Osteocyte (in vitro differentiated cells): Measurements from ENCODE around the gene RCOR1. TPM values are rescaled to one million over a fixed set of nuclear protein-coding genes. Genes with fewer than 3 reads are reported as not detected.
"Not testable (repeated sequence)": the region's sequence is repeated elsewhere in the genome, so short reads cannot be mapped to it uniquely, and the experiment has no call there.

Source experiments
- DNase-seq: peaks from one replicate; pipeline ENCODE4 v3.0.0; 2021; ENCODE audit warnings: mixed read lengths; ENCODE audit not compliant: unreplicated experiment; ENCODE audit errors: extremely low spot score
- H3K27ac Mint-ChIP-seq: one replicate; pipeline ENCODE4 v1.8.0; 2021; ENCODE audit warnings: mild to moderate bottlenecking, mixed read lengths; ENCODE audit not compliant: unreplicated experiment
- H3K27me3 Mint-ChIP-seq: one replicate; pipeline ENCODE4 v1.8.0; 2021; ENCODE audit warnings: mixed read lengths; ENCODE audit not compliant: unreplicated experiment
- H3K36me3 Mint-ChIP-seq: one replicate; pipeline ENCODE4 v1.8.0; 2021; ENCODE audit warnings: mixed read lengths; ENCODE audit not compliant: unreplicated experiment
- H3K4me1 Mint-ChIP-seq: one replicate; pipeline ENCODE4 v1.8.0; 2021; ENCODE audit warnings: mixed read lengths; ENCODE audit not compliant: unreplicated experiment
- H3K4me3 Mint-ChIP-seq: one replicate; pipeline ENCODE4 v1.8.0; 2021; ENCODE audit warnings: mild to moderate bottlenecking, moderate library complexity, mixed read lengths; ENCODE audit not compliant: unreplicated experiment
- H3K9me3 Mint-ChIP-seq: one replicate; pipeline ENCODE4 v1.8.0; 2021; ENCODE audit warnings: mixed read lengths; ENCODE audit not compliant: unreplicated experiment
- total RNA-seq: library from RNA; stranded (reverse); gene quantifications from 2 replicates; pipeline ENCODE4 v1.2.1, GENCODE V29; 2021
- TF ChIP-seq, protein P1 (sequence below): fragments of 200-600 bp; sonication (generic); IDR thresholded peaks from 2 replicates; pipeline ENCODE4 v1.5.0; 2021; ENCODE audit warnings: antibody characterized with exemption, mild to moderate bottlenecking, moderate library complexity

The RCOR1 gene
- total RNA-seq, 1 donor from 2014 or later: 23.6 TPM

DNA sequence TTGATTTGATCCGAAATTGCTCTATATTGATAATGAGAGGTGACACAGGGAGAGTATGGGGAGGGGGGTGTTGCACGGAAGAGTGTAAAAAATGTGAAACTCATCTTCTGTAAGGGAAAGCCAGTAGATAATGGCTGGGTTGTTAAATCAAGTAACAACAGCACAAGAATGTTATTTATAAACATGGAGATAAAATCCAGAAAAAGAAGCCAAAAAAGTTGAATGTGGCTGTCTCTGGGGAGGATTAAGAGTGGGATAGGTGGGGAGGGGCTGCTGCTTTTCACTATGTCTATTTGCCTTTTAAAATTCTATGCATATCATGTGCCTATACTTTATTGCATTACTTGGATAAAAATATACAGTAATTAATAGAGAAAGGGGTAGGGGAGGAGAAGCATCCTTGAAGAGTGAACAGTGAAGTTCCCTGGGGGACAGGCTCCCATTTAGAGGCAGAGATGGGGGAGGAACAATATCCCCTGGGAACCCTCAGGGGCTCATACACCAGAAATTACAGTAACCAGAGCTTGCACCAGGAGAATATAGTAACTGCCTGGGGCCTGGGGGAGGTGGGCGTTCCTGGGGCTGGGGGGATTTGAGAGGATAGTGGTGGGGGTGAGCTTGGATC, 43.7 kb upstream of the RCOR1 start:
- Mint-ChIP-seq H3K36me3 (no peaks in the 10 kb centered on the region), H3K4me3 (no peak overlapping the region), H3K27me3 (peaks cover 17% of the 10 kb centered on the region), H3K4me1 (peaks cover 16% of the 10 kb centered on the region), H3K27ac (no peak overlapping the region), H3K9me3 (peaks cover 5% of the 10 kb centered on the region)
- TF ChIP-seq, protein P1, sequence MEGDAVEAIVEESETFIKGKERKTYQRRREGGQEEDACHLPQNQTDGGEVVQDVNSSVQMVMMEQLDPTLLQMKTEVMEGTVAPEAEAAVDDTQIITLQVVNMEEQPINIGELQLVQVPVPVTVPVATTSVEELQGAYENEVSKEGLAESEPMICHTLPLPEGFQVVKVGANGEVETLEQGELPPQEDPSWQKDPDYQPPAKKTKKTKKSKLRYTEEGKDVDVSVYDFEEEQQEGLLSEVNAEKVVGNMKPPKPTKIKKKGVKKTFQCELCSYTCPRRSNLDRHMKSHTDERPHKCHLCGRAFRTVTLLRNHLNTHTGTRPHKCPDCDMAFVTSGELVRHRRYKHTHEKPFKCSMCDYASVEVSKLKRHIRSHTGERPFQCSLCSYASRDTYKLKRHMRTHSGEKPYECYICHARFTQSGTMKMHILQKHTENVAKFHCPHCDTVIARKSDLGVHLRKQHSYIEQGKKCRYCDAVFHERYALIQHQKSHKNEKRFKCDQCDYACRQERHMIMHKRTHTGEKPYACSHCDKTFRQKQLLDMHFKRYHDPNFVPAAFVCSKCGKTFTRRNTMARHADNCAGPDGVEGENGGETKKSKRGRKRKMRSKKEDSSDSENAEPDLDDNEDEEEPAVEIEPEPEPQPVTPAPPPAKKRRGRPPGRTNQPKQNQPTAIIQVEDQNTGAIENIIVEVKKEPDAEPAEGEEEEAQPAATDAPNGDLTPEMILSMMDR: no peak
- DNase-seq: no peak

DNA sequence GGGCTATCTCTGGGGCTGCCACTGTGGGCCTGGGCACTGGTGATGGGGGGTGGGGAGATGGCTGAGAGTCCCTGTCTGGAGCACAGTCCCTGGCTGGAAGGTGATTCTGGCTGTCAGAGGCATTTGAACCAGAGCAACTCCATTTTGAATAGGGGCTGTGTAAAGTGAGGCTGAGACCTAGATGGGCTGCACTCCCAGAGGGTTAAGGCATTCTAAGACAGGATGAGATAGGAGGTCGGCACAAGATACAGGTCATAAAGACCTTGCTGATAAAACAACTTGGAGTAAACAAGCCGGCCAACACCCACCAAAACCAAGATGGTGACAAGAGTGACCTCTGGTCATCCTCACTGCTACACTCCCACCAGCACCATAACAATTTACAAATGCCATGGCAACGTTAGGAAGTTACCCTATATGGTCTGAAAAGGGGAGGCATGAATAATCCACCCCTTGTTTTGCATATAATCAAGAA, 41.5 kb upstream of the RCOR1 start:
- H3K4me3 Mint-ChIP-seq, H3K4me1 Mint-ChIP-seq, H3K36me3 Mint-ChIP-seq, H3K27me3 Mint-ChIP-seq, DNase-seq, H3K27ac Mint-ChIP-seq, H3K9me3 Mint-ChIP-seq: not testable (repeated sequence)

DNA sequence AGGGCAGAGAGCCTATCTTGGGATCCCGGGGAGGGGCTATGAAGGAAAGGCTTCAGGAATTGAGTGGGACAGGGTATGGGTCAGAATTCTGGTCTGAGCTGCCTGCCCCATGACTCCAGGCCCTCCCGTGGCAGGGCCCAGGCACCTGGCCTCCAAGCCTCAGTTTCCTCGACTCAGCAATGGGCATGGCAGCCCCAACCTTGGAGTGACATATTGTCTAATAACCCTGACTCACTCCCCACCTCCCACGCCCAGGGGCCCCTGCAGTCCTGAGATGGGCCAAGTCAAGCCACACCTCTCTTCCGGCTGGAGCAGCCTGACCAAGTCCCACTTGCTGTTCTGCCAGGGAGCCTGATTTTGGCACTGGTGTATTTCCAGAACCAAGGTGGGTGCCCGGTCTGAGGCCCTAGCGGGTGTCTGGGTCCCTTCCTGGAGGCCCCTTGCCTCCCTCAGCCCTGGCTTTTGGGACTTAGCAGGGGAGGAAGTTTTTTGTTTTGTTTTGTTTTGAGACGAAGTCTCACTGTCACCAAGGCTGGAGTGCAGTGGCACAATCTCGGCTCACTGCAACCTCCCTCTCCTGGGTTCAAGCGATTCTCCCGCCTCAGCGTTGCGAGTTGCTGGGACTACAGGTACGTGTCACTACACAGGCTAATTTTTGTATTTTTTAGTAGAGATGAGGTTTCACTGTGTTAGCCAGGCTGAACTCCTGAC, 40.3 kb upstream of the RCOR1 start:
- H3K4me3 Mint-ChIP-seq: no peak overlapping the region
- H3K27me3 Mint-ChIP-seq: peaks cover 9% of the 10 kb centered on the region
- peaks cover 5% of the 10 kb centered on the region for H3K9me3 Mint-ChIP-seq
- TF ChIP-seq, protein P1: no peak
- no peaks in the 10 kb centered on the region for H3K36me3 Mint-ChIP-seq
- H3K27ac Mint-ChIP-seq: no peak overlapping the region
- DNase-seq: no peak
- peaks cover 2% of the 10 kb centered on the region for H3K4me1 Mint-ChIP-seq

DNA sequence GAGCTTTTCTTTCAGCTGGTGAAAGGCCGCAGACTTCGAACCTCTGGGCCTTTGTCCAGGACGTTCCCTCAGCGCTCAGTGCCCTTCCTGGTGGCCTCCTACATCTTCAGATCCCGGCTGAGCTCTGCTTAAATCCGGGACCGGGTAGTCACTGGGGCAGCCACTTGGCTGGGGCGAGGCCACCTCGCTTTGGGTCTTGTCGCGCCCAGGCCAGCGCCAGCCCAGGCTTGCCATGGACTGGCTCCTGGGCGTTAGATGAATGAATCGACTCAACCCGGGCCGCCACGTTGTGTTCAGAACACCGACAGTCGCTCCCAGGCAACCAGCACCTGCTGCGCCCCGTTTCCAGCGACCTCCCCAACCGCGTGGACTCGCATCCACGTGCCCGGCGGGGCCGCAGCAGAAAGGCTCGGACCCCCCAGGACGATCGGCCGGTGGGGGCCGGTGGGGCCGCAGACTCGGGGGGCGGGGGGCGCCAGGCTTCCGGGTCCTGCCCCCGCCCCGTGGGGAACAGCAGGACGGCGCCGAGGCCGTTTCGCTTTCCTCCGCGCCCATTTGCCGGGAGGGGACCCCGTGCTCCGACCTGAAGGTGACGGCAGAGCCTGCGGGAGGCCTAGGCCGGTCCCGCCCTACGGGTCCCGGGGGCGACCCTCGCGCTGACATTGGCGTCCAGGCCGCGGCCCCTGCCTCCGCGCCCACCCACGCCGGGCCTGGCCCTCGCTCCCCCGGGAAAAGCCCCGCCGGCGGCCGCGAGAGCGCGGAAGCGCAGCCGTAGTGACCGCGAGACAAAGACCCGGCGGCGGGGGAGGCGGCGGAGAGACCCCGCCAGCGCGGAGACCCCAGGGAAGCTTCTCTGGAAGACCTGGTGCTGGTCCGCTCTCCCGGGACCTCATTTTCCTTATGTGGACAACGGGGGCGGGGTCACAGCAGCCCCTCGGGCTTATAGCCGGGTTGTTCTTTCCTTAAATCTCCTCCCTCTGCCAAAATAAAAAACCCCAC, 37.3 kb upstream of the RCOR1 start:
- H3K4me1 Mint-ChIP-seq: peaks cover 2% of the 10 kb centered on the region
- peaks cover 2% of the 10 kb centered on the region for H3K27me3 Mint-ChIP-seq
- no peaks in the 10 kb centered on the region for H3K36me3 Mint-ChIP-seq
- TF ChIP-seq, protein P1: no peak
- H3K9me3 Mint-ChIP-seq: no peaks in the 10 kb centered on the region
- DNase-seq: no peak
- H3K4me3 Mint-ChIP-seq: peak overlapping the region; percentile 66
- peak overlapping the region; percentile 10 for H3K27ac Mint-ChIP-seq

DNA sequence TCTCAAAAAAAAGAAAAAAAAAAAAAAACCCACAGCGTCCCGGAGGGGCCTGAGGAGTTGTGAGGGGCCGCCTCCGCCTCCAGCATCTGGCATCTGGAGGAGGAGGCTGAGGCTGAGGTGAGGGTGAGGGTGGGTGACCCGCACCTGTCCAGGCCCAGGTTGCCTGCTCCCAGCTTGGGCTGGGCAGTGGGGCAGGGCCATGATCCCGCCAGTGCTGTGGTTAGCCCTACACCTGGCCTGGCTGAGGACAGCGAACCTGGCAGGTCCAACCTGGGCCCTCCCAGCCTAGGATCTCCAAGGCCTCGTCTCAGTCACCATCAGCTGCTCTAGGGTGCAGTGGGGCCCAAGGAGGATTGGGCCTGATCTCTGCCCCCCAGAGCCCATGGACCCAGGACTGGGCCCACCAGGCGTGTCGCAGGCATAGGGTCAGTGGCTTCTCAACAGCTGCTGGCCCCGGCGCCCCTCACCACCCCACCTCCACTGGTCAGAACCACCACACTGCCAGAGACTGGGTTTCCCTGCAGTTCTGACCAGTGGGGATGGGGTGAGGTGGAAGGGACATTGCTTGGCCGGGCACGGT, 36.3 kb upstream of the RCOR1 start:
- TF ChIP-seq, protein P1: no peak
- H3K4me3 Mint-ChIP-seq: no peak overlapping the region

More for the DNA sequence above, 36.3 kb upstream of the RCOR1 start:
- no peak for DNase-seq
- Mint-ChIP-seq H3K36me3 (no peaks in the 10 kb centered on the region), H3K4me1 (peaks cover 2% of the 10 kb centered on the region), H3K9me3 (no peaks in the 10 kb centered on the region), H3K27ac (no peak overlapping the region), H3K27me3 (no peaks in the 10 kb centered on the region)
